K562 (cell line): ENCODE data around the gene CPTP. TPM values are rescaled to one million over a fixed set of nuclear protein-coding genes. Genes with fewer than 3 reads are reported as not detected.

Experiments
- BRD9 ChIP-seq: fragments of 450-650 bp; IDR thresholded peaks from 2 replicates; pipeline ENCODE4 v1.6.1; 2018; ENCODE audit warnings: low read depth; ENCODE audit not compliant: partially characterized antibody
- HDAC2 ChIP-seq: fragments of 450-650 bp; IDR thresholded peaks from 2 replicates; pipeline ENCODE4 v1.6.1; 2016; ENCODE audit warnings: mild to moderate bottlenecking
- MAFG ChIP-seq: fragments of 450-650 bp; conservative IDR thresholded peaks from 2 replicates; pipeline ENCODE4 v1.6.1; 2016; ENCODE audit warnings: missing genetic modification characterization, missing compliant biosample characterization
- PHB ChIP-seq: fragments of 250-450 bp; sonication (Bioruptor Pico); IDR thresholded peaks from 2 replicates; pipeline ENCODE4 v1.5.0; 2021
- PML ChIP-seq: IDR thresholded peaks from 2 replicates; pipeline ENCODE4 v1.6.1; 2012; ENCODE audit warnings: low read length, inconsistent platforms
- RBM15 ChIP-seq: fragments of 200-400 bp; formaldehyde crosslinking; IDR thresholded peaks from 2 replicates; pipeline ENCODE4 v1.6.1; 2018; ENCODE audit warnings: mild to moderate bottlenecking, low read length, moderate library complexity; ENCODE audit not compliant: insufficient read depth
- RBM25 ChIP-seq: fragments of 200-400 bp; formaldehyde crosslinking; IDR thresholded peaks from 2 replicates; pipeline ENCODE4 v1.6.1; 2018; ENCODE audit warnings: low read length, low read depth, moderate library complexity; ENCODE audit not compliant: severe bottlenecking
- RBM39 ChIP-seq: fragments of 200-400 bp; formaldehyde crosslinking; optimal IDR thresholded peaks from 2 replicates; pipeline ENCODE3; 2018; ENCODE audit warnings: low read depth, low read length
- SAFB ChIP-seq: fragments of 200-400 bp; formaldehyde crosslinking; IDR thresholded peaks from 2 replicates; pipeline ENCODE4 v1.6.1; 2017; ENCODE audit warnings: low read depth, low read length, borderline replicate concordance
- SMARCC2 ChIP-seq: fragments of 450-650 bp; IDR thresholded peaks from 2 replicates; pipeline ENCODE4 v1.6.1; 2017; ENCODE audit warnings: antibody characterized with exemption, moderate library complexity, mild to moderate bottlenecking, low read depth
- SREBF1 ChIP-seq: fragments of 150-350 bp; IDR thresholded peaks from 2 replicates; pipeline ENCODE4 v1.6.1; 2014; ENCODE audit warnings: antibody characterized with exemption, low read depth, low read length, borderline replicate concordance
- STAT5B ChIP-seq: fragments of 250-450 bp; sonication (Bioruptor Pico); IDR thresholded peaks from 2 replicates; pipeline ENCODE4 v1.8.0; 2021; ENCODE audit warnings: mild to moderate bottlenecking, inconsistent platforms
- ZNF165 ChIP-seq: fragments of 250-450 bp; sonication (Bioruptor Pico); IDR thresholded peaks from 2 replicates; pipeline ENCODE4 v1.4.0; 2020; ENCODE audit warnings: borderline replicate concordance
- polyA plus RNA-seq, 8 experiments: library from polyadenylated mRNA; depleted of rRNA in 4 of 8; stranded (reverse) in 5 of 8; unstranded in 3 of 8; fragments of >200 nt; fragmentation: Nextera tagmentation in 2 of 8; fragmentation: Illumina TruSeq in 1 of 8; extraction: Ambion mirVana in 2 of 8; extraction: Trizol in 1 of 8; gene quantifications; 2 replicates each; pipeline versions ENCODE4 v1.2.1 to v1.2.3, GENCODE V29; 2011 to 2014; ENCODE audit warnings: inconsistent platforms in 1 of 8, missing spikeins in 1 of 8
- total RNA-seq, 7 experiments: library from RNA; depleted of rRNA in 6 of 7; stranded (reverse); fragments of >200 nt in 6 of 7; fragmentation: Illumina TruSeq in 2 of 7; extraction: Trizol in 2 of 7; gene quantifications; 2 replicates each; pipeline versions ENCODE4 v1.2.1 to v1.2.3, GENCODE V29; 2011 to 2021; ENCODE audit warnings: low replicate concordance in 1 of 7
- TF ChIP-seq, protein P1 (sequence below): IDR thresholded peaks from 2 replicates; pipeline ENCODE4 v1.6.1; 2016; ENCODE audit warnings: missing genetic modification characterization, missing compliant biosample characterization
- TF ChIP-seq, protein P2 (sequence below): fragments of 250-450 bp; sonication (Bioruptor Pico); IDR thresholded peaks from 2 replicates; pipeline ENCODE4 v1.8.0; 2022; ENCODE audit warnings: moderate library complexity, mild to moderate bottlenecking, inconsistent platforms
- TF ChIP-seq, protein P3 (sequence below): fragments of 450-650 bp; IDR thresholded peaks from 2 replicates; pipeline ENCODE4 v1.6.1; 2014; ENCODE audit warnings: low read depth, mild to moderate bottlenecking, moderate library complexity, borderline replicate concordance
- TF ChIP-seq, protein P4 (sequence below): sonication (generic); formaldehyde crosslinking; IDR thresholded peaks from 2 replicates; pipeline ENCODE4 v1.8.1; 2022; ENCODE audit warnings: missing genetic modification reagents
- TF ChIP-seq, protein P5 (sequence below): fragments of 250-450 bp; sonication (Bioruptor Pico); IDR thresholded peaks from 2 replicates; pipeline ENCODE4 v1.4.0; 2020; ENCODE audit warnings: mild to moderate bottlenecking, moderate library complexity
- TF ChIP-seq, protein P6 (sequence below): sonication (generic); formaldehyde crosslinking; IDR thresholded peaks from 2 replicates; pipeline ENCODE4 v1.8.1; 2022; ENCODE audit warnings: missing genetic modification reagents

Gene CPTP
- total and polyA plus RNA-seq, 9 of the 15 experiments (the other 6 are each of a cell fraction or from before 2014, with no cell fraction given), result 0.11 to 25.8 (median 3.5) TPM

DNA sequence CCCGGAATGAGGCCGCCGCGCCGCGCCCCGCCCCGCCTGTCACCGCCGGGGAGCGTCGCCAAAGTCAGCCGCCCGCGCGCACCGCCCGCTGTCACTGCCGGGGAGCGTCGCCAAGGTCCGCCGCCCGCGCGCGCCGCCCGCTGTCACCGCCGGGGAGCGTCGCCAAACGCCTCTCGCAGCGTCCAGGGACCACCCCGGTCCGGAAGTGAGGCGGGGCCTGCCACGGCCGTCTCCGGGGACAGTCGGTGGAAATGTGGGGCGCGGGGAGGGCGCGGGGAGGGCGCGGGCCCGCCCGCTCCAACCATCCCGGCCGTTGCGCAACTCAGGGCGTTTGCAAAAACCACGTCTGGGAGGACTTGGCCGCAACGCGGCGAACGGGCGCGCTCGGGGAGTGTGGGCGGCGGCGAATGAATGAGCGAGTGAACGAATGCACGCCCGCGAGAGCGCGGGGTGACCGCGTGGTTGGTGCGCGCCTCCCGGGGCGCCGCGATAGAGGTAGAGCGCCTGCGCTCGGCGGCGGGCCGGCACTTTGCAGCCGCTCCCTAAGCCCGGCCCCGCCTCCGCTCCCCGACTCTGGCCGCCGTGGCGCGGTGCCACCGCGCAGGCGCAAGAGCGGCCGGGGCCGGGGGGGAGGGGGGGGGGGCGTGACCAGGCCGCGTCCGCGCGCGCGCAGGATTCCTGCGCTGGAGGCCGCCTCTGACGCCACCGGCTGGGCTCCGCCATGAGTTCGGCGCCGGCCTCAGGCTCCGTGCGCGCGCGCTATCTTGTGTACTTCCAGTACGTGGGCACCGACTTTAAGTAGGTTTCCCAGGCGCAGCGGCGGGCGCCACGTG is 16.5 kb upstream of the CPTP start, which contains the start of the genes ACAP3 and PUSL1 (continued):
- TF ChIP-seq, protein P1, sequence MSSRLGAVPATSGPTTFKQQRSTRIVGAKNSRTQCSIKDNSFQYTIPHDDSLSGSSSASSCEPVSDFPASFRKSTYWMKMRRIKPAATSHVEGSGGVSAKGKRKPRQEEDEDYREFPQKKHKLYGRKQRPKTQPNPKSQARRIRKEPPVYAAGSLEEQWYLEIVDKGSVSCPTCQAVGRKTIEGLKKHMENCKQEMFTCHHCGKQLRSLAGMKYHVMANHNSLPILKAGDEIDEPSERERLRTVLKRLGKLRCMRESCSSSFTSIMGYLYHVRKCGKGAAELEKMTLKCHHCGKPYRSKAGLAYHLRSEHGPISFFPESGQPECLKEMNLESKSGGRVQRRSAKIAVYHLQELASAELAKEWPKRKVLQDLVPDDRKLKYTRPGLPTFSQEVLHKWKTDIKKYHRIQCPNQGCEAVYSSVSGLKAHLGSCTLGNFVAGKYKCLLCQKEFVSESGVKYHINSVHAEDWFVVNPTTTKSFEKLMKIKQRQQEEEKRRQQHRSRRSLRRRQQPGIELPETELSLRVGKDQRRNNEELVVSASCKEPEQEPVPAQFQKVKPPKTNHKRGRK, result no peak
- TF ChIP-seq HDAC2 (peak; percentile 76), RBM15 (no peak), SAFB (peak; percentile 86), RBM39 (no peak), SREBF1 (no peak), PML (peak; percentile 19; the same call in 1 of the 2 replicates), STAT5B (CRISPR knock-in tag) (no peak), ZNF165 (CRISPR knock-in tag) (no peak), PHB (no peak), SMARCC2 (no peak), RBM25 (no peak), BRD9 (no peak), MAFG (no peak)
- TF ChIP-seq, protein P2, sequence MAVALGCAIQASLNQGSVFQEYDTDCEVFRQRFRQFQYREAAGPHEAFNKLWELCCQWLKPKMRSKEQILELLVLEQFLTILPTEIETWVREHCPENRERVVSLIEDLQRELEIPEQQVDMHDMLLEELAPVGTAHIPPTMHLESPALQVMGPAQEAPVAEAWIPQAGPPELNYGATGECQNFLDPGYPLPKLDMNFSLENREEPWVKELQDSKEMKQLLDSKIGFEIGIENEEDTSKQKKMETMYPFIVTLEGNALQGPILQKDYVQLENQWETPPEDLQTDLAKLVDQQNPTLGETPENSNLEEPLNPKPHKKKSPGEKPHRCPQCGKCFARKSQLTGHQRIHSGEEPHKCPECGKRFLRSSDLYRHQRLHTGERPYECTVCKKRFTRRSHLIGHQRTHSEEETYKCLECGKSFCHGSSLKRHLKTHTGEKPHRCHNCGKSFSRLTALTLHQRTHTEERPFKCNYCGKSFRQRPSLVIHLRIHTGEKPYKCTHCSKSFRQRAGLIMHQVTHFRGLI, result no peak
- TF ChIP-seq, protein P3, sequence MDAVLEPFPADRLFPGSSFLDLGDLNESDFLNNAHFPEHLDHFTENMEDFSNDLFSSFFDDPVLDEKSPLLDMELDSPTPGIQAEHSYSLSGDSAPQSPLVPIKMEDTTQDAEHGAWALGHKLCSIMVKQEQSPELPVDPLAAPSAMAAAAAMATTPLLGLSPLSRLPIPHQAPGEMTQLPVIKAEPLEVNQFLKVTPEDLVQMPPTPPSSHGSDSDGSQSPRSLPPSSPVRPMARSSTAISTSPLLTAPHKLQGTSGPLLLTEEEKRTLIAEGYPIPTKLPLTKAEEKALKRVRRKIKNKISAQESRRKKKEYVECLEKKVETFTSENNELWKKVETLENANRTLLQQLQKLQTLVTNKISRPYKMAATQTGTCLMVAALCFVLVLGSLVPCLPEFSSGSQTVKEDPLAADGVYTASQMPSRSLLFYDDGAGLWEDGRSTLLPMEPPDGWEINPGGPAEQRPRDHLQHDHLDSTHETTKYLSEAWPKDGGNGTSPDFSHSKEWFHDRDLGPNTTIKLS, result peak; percentile 76; the same call in 1 of the 2 replicates
- TF ChIP-seq, protein P4, sequence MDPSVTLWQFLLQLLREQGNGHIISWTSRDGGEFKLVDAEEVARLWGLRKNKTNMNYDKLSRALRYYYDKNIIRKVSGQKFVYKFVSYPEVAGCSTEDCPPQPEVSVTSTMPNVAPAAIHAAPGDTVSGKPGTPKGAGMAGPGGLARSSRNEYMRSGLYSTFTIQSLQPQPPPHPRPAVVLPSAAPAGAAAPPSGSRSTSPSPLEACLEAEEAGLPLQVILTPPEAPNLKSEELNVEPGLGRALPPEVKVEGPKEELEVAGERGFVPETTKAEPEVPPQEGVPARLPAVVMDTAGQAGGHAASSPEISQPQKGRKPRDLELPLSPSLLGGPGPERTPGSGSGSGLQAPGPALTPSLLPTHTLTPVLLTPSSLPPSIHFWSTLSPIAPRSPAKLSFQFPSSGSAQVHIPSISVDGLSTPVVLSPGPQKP (CRISPR knock-in tag), result peak; percentile 94
- TF ChIP-seq, protein P5, sequence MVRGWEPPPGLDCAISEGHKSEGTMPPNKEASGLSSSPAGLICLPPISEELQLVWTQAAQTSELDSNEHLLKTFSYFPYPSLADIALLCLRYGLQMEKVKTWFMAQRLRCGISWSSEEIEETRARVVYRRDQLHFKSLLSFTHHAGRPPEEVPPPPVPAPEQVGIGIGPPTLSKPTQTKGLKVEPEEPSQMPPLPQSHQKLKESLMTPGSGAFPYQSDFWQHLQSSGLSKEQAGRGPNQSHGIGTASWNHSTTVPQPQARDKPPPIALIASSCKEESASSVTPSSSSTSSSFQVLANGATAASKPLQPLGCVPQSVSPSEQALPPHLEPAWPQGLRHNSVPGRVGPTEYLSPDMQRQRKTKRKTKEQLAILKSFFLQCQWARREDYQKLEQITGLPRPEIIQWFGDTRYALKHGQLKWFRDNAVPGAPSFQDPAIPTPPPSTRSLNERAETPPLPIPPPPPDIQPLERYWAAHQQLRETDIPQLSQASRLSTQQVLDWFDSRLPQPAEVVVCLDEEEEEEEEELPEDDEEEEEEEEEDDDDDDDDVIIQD (CRISPR knock-in tag), result no peak
- TF ChIP-seq, protein P6, sequence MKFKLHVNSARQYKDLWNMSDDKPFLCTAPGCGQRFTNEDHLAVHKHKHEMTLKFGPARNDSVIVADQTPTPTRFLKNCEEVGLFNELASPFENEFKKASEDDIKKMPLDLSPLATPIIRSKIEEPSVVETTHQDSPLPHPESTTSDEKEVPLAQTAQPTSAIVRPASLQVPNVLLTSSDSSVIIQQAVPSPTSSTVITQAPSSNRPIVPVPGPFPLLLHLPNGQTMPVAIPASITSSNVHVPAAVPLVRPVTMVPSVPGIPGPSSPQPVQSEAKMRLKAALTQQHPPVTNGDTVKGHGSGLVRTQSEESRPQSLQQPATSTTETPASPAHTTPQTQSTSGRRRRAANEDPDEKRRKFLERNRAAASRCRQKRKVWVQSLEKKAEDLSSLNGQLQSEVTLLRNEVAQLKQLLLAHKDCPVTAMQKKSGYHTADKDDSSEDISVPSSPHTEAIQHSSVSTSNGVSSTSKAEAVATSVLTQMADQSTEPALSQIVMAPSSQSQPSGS (CRISPR knock-in tag), result peak; percentile 20; the same call in 1 of the 2 replicates
